ENCODE results near the gene MAMDC2.
"Not testable (repeated sequence)": the region's sequence is repeated elsewhere in the genome, so short reads cannot be mapped to it uniquely, and the experiment has no call there.

MAMDC2 gene

DNA sequence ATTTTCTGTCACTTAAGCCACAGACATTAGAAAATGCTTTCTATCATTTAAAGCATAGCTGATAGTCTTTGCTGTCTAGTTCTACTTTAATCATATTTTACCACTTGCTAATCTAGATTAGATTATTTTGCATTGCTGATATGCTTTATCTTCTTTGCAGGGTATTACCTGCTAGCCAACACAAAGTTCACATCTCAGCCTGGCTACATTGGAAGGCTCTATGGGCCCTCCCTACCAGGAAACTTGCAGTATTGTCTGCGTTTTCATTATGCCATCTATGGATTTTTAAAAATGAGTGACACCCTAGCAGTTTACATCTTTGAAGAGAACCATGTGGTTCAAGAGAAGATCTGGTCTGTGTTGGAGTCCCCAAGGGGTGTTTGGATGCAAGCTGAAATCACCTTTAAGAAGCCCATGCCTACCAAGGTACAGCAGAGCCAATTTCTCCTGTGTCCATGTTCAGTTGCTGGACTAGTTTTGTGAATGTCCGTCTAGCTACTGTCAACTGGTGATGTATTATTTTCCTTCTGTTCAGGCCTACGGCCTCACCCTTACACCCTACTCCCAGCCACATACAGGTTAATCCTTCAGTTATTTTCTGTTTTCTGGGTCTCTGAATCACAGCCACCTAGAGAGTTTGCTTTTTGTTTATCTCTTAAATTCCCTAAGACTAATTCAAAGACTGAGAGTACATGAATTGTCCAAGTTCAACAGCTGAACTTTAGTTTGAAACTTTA, 99.9 kb downstream of the MAMDC2 start:
- DNase-seq, result no peak

DNA sequence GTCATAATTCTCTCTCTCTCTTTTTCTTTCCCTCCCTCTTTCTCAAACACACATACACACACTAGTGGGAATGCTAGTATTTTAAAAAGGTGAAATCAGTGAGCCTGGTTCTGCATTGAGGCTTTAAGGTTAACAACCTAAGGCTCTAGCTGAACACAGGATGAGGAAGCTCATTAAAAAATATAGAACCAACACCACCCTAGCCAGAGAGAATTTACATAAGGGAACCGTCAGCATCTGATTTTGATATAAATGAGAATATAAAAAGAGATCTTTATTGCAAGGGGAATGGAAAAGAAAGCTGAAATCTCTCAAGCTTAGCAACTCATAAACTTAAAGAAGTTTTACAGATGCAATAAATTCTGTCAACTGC, 100.5 kb downstream of the MAMDC2 start:
- DNase-seq, result no peak

DNA sequence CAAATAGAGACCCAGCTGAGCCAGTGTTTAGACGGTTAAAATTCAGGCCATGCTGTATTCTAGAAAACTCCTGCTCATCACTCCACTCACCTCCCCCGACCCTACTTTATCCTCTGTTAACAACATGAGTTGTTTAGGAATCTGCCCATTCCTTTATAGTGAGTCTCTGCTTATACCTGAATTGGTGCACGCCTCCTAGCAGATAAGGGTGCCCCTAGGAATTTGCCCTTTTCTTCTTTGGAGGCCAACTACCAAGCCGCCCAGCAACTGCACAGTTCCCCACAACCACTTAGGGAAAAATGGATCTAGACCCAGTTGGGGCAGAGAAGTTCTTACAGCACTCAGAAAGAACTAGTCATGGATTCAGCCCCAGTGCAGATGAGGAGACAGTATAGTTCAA, 102.3 kb downstream of the MAMDC2 start:
- no peak for DNase-seq

DNA sequence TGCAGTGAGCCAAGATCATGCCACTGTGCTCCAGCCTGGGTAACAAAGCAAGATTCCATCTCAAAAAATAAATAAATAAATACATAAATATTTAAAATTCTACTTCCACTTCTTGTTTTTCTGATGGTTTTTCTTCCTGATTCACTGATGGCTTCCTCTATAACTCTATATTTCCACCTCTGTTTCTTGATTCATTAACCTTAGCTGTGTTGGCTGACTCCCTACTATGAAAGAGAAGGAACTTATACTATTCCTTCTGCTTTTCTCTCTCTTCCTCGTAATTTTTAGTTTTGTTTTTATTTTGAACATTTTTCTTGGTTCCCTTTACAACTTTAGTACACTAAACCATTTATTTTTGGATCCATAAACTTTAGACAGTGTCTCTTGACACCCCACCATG, 103.5 kb downstream of the MAMDC2 start:
- no peak for DNase-seq

DNA sequence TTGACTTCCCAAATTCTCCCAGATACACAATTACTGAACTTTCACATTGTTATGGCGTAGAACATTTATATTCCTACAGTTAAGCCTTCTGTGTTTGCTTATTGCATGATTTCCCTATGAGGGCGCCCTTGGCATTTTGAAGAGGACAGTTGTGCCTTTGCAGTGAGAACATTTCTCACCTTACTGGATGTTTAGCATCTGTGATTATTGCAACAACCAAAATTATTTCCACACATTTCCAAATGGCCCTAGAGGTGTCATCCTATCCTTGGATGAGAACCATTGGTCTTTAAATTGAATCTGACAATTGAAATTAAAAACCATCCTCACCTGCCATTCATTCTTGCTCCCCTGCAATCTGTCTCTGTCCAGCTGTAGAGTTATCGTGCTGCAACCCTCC, 104.0 kb downstream of the MAMDC2 start:
- DNase-seq, result no peak

DNA sequence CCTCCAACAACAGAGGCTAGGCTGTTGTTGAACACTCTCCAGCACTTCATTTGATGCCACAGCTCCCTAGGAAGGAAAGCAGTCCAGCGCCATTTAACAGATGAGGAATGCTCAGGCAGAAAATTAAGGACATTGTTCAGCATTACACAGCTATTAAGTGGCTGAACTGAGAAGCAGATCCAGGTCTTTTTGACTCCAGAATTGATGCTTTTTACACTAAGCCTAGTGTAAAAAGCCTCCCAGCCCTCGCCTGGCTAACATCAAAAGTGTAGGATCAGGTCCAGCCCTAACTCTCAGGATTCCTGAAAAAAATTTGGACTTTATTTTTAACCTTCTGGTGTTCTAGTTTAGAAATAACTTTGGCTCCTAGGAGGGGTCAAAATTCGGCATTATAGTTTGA, 108.7 kb downstream of the MAMDC2 start:
- DNase-seq, result no peak

DNA sequence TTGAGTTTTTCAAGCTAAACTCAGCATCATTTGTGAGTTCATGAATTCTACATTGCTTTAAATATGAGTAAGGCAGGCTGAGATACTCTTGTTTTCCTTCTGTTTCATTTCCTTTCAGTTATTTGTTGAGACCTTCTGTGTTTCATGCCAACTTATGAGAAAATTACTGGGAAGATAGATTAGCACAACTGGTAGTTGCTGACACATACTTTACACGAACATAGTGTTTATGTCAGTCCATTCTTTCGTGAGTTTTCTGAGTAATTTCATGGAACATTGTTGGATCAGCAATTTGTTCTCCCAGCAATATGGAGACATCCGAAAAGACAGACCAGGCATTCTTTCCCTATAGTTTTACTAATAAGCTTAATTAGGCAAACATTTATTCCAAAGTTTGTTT, 113.1 kb downstream of the MAMDC2 start:
- DNase-seq, result no peak

DNA sequence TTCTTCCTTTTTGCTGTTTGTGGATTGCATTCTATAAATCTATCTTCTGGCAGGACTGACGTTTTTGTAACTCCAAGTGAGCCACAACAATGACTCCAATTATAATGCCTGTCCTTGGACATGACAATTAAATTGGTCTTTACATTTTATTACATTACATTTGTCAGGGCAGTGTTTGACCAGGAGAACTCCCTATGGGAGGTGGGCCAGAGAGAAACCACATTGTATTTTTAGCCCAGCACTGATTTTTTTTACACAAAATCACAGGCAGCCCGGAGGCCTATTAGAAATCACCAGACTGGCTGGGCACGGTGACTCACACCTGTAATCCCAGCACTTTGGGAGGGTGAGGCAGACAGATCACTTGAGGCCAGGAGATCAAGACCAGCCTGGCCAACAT, 116.0 kb downstream of the MAMDC2 start:
- no peak for DNase-seq

DNA sequence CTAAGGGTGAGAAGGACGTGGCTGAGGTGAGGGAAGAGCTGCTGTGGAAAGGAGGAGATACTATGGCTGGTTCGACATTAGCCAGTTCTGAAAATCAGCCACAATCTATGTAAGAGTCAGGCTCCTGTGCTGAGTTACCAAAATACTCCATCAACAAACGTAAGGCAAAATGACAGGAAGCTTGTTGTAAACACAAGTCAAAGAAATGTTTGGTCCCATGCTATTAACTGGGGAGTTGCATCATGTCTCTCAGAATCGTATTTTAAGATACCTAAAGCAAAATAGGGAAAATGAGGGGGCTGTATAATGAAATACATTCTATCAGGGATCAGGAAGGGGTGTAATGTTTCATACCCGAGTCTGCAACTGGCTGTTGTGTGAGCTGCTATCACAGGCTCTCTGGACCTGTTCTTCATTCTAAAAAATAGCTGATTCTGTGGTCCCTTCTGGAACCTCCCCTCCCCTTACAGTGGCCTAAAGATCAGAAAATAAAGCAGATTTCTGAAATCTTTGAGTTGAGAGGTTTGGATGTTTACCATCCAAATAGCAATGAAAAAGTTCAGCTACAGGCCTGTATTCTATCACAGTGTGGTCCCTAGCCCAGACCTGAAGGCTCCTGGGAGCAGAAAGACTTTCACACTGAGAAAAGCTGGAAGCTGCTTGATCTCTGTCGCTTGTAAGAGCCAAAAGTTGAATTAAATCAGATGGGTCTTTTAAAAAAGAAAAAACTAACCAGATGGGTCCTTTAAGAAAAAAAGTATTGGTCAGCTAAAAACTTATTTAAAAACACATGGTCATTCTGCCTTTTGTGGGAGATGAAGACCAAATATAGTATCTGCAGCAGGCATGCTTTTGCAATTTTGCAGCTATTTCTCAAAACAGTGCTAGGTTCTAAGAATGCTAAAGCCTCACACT, 117.3 kb downstream of the MAMDC2 start:
- DNase-seq, result no peak

DNA sequence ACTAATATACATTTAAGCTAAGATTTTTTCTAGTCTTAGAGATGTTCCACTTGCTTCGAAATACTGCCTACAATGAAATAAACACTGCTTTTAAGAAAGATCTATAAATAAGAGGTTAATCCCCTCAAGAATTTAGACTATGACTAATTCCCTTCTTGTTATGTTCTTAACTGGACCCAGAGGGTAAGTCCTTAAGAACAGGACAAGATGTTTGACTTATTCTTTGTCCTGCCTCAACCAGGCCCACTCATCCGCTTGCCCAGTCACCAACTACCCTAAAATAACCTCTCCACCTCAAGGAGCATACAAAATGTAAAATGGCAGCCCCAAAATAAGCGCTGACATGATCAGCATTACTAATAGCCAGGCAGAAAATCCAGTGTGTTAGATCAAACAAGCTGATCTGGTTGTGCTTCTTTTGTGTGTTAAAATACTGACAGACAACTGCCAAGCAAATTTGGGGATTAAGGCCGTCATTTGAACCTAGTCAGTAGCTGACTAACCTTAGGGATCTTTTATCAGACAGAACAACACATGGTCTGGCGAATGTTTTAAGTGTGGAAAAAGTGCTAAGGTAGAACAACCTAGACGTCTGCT, 121.5 kb downstream of the MAMDC2 start:
- no peak for DNase-seq

DNA sequence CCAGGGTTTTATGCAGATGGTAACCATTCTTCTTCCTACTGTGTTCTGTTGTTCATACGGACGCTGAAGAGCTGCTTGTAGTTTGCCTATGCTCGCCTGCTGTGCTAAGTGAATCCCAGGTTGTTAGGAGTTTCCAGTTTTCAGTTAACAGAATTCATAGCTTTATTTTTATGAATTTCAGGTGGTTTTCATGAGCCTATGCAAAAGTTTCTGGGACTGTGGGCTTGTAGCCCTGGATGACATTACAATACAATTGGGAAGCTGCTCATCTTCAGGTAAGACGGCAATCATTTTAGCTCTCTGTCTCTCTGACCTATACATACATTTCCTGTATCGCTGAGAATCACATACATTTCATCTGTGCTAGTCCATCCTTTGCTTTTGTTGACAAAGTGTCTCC, 124.9 kb downstream of the MAMDC2 start:
- DNase-seq, result no peak

DNA sequence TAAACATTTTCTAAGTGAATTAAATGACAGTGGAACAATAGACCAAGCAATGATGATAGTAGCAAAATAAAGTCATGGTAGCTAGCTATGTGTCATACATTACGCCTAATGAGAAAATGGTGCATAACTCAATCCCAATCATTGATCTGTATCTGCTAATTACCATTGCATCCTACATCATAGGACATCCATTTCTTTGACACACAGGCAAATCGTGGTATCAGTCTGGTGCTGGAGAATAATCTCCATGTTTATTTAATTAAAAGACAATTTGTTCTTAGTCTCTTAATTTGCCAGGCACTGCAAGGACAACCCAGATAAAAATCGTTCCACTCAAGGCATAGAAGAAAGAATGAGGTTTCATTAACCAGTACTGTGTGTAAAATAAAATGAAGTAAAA, 125.6 kb downstream of the MAMDC2 start:
- no peak for DNase-seq

DNA sequence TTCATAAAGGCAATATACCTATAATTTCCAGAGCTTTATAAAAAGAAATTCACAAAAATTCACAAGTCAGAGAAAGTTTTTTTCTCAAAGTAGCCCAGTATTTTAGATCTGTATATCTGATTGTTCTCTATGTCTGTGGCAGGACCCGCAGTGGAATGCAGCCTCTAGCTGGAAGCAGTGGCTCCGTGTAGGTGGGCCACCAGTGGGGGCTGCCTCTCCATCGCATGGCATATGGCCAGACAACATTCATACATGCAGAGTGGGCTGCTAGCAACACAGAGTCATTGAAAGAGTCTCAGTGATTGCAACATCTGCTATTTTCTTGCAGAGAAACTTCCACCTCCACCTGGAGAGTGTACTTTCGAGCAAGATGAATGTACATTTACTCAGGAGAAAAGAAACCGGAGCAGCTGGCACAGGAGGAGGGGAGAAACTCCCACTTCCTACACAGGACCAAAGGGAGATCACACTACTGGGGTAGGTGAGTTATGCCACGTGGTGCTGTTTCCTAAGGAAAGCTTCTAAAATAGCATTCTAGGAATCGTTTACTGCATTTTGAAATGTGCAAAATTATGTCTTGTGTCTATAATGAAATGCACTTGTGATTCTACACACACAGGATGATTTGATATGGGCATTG, 126.6 kb downstream of the MAMDC2 start:
- DNase-seq, result no peak

DNA sequence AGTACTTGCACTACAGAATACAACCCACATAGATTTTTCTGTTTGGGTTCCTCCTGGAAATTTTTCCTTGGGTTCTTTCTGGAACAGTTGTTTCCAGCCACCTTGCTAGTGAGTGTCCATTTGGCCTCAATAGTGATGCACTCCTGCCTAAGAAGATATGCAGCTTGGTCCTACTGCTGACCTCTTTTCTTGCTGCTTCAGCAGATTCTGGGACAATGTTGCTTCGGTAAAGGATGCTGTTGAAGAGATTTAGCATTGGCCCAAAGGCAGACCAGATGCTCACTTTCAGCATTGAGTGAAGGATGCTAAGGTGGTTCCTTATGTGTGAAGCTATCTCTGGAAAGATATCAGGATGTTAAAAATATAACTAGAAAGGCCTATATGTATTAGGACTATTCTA, 128.9 kb downstream of the MAMDC2 start:
- DNase-seq, result no peak

DNA sequence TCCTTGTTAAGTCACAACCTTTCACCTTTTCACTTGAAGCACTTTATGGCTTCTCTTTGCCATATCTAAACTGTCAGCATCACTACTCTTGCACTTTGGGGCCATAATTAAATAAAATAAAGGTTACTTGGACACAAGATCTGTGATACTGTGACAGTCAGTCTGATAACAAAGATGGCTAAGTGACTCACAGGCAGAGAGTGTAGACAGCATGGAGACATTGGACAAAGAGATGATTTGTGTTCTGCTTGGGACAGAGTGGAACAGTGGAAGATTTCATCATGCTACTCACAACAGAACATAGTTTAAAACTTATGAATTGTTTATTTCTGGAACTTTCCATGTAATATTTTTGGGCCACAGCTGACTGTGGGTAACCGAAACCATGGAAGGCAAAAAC, 133.5 kb downstream of the MAMDC2 start:
- no peak for DNase-seq

DNA sequence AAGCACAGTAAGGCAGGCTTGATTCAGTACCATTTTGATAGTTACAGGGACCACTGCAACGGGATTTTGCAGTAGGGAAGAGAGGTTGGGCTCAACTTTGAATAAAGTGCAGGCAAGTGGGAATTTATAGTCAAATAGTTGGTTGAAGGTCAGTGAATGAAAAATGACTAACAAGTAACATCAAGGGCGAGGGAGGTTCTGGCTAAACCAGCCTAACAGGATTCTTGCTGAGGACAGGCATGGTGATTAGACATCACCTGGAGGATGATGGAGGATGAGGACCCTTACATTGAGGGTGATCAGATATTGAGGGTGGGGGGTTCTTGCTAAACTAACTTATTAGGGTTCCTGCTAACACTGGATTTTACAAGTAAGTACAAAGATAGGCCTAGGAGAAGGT, 149.1 kb downstream of the MAMDC2 start:
- DNase-seq, result no peak

DNA sequence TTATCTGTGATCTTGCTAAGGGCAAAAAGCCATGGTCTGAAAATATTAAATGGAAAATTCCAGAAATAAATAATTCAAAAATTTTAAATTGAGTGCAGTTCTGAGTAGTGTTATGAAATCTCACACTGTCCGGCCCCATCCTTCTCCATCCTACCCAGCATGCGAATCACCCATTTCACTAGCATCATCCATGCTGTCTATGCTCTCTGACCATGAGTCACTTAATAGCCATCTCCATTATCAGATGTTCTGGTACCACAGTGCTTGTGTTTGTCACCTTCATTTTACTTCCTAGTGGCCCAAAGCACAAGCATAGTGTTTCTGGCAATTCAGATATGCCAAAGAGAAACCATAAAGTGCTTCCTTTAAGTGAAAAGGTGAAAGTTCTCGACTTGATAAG, 151.8 kb downstream of the MAMDC2 start:
- DNase-seq, result no peak

DNA sequence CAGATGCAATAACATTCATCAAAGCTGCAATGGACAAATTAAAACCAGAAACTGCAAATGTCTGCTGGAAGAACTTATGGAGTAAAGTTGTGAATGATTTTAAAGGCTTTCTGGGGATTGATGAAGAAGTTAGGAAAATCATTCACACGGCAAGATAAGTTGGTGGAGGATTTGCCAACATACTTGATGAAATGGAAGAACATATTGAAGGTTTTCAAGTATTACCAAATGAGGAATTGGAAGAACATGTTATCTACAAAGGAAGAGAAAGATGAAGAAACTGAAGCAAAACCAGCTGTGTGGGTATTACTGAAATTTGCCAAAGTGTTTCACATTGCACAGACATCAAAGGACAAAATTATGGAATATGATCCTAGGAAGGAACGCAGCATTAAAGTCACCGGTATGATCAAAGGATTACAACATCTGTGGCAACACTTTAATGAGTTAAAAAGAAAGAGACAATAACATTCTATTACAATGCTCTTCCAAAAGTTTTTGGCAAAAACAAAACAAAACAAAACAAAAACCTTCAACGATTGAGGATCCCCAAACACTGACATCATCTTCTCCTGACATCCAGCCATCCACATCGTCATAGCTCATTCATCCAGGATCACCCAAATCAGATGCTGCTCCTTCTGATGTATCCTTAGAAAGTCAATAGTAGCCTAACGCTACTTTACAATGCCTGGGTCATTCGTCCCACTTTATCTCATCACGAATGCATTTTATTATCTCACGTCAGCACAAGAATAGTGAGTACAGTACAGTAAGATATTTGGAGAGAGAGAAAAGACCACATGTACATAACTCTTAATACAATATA, 153.8 kb downstream of the MAMDC2 start:
- DNase-seq, result no peak

DNA sequence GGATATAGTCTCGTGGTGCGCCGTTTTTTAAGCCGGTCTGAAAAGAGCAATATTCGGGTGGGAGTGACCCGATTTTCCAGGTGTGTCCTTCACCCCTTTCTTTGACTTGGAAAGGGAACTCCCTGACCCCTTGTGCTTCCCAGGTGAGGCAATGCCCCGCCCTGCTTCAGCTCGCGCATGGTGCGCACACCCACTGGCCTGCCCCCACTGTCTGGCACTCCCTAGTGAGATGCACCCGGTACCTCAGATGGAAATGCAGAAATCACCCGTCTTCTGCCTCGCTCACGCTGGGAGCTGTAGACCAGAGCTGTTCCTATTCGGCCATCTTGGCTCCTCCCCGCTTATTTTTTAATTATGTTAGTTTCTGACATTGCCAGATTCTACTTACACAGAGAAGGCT, 161.1 kb downstream of the MAMDC2 start:
- DNase-seq, result not testable (repeated sequence)

DNA sequence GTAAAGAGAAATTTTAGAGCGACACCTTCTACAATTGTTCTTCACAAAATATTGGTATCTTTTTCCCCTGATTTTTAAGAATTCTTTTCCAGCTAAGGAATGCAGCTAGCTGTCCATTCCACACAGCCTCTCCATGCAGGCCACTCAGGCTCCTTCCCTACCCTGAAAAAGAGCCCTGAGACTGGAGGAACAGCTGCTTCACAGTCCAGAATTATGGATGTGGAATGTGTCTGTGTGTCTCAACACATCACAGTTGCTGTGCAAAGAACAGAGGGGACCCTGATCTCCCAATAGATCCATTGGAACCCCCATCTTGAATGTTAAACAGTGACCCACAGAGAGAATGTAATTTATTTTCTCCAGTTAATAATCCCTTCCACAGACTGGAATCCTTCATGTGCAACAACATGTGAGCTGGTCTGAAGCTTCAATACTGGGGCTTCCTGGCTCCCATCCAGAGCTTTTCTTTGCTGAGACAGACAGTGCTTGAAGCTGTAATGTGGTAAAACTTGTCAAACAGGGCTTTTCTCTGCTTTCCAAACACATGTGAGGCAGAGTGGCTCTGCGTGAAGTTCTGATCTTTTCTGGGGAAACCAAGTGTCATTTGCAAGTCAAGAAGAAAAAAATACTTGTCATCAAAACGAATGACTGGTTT, 161.8 kb downstream of the MAMDC2 start:
- no peak for DNase-seq

DNA sequence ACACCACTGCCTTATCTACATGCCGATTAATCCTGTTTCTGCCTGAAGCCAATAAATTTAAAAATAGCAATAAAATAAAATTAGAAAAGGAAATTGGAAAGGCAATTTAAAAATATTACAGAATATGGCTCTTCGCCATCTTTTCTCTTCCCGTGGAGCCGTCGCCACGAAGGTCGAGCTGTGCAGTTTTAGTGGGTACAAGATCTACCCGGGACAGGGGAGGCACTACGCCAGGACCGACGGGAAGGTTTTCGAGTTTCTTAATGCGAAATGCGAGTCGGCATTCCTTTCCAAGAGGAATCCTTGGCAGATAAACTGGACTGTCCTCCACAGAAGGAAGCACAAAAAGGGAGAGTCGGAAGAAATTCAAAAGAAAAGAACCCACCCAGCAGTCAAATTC, 173.4 kb downstream of the MAMDC2 start:
- no peak for DNase-seq

DNA sequence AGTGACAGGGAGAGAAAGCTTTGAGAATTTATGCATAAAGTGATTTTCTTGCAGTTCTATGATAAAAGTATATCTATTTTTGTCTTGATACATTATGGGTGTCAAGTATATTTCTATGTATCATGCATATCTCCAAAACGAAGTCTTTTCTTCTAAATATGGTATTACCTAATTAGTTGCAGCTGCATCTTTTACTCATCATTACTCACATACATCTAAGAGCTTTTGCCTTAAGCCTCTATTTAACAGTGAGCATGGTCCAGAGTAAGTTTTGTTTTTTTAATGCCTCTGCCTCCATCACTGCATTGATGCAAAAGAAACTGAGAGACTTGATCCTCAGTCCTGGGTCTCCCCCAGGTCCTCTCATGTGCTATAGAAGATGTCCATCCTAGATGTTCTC, 175.1 kb downstream of the MAMDC2 start:
- DNase-seq, result no peak
